GM06990 (cell line): Measurements from ENCODE around the gene SLC6A20.

Experiments used
- DNase-seq: peaks from one replicate; pipeline ENCODE4 v3.0.0-alpha.2; 2011; ENCODE audit not compliant: insufficient read length; ENCODE audit errors: extremely low read depth
- H3K27me3 ChIP-seq: replicated peaks from 2 replicates; pipeline ENCODE4 v1.6.0; 2011; ENCODE audit warnings: low read length; ENCODE audit not compliant: control insufficient read depth, insufficient read depth
- H3K36me3 ChIP-seq: 2 replicates; pipeline ENCODE4 v1.5.1; 2011; ENCODE audit warnings: low read length; ENCODE audit not compliant: control insufficient read depth, insufficient read depth
- H3K4me3 ChIP-seq: replicated peaks from 2 replicates; pipeline ENCODE4 v1.5.1; 2011; ENCODE audit warnings: low read depth, mild to moderate bottlenecking, control low read depth, low read length
- CTCF ChIP-seq: IDR thresholded peaks from 2 replicates; pipeline ENCODE4 v1.5.1; 2011; ENCODE audit warnings: low read length, control low read depth, mild to moderate bottlenecking, inconsistent platforms; ENCODE audit not compliant: insufficient read depth, poor library complexity, severe bottlenecking

SLC6A20 gene

GRCh38 chr3:45705839-45706808 lies 90.2 kb downstream of the SLC6A20 start:
- Histone ChIP-seq H3K4me3 (no peak overlapping the region), H3K27me3 (no peaks in the 10 kb centered on the region), H3K36me3 (peaks cover 2% of the 10 kb centered on the region)
- no peak for DNase-seq
- no peak for TF ChIP-seq CTCF
